ENCODE results near the gene TCF4. TPM values are rescaled to one million over a fixed set of nuclear protein-coding genes. Genes with fewer than 3 reads are reported as not detected.

TCF4 gene
- total RNA-seq, 1 experiment from 2014 or later = 0.42 TPM

GRCh38 chr18:55339990-55340389 is 248.0 kb downstream of the TCF4 start (continued):
- no peak for TF ChIP-seq ELF1 (IDR thresholded peaks at IDR 0.05; ENCODE audit: borderline replicate concordance, low read depth)

- Histone ChIP-seq H3K4me3 (replicated peaks in 1 of 2; ENCODE audit: low read depth in 1 of 2, low read length in 2 of 2) (no peak overlapping the region), H2AFZ (ENCODE audit: low read depth, low read length, poor library complexity, severe bottlenecking) (no peak overlapping the region), H3K9me2 (ENCODE audit: insufficient read depth) (no peaks in the 10 kb centered on the region), H3K36me3 (ENCODE audit: control insufficient read depth in 1 of 2, insufficient read depth in 2 of 2, low read length in 2 of 2) (no peaks in the 10 kb centered on the region), H3K27me3 (ENCODE audit: insufficient read depth, low read length) (peaks cover 3% of the 10 kb centered on the region; the same call in 1 of the 2 replicates), H3K79me2 (ENCODE audit: insufficient read depth, low read length) (no peaks in the 10 kb centered on the region), H4K20me1 (ENCODE audit: insufficient read depth) (no peaks in the 10 kb centered on the region), H3K9me3 (ENCODE audit: control insufficient read depth in 1 of 2, insufficient read depth in 1 of 2, low read depth in 1 of 2, low read length in 2 of 2) (no peaks in the 10 kb centered on the region), H3K4me2 (ENCODE audit: low read length) (no peak overlapping the region), H3K27ac (ENCODE audit: low read depth, low read length) (no peak overlapping the region), H3K4me1 (ENCODE audit: control insufficient read depth in 1 of 2, insufficient read depth in 2 of 2, low read length in 2 of 2) (no peaks in the 10 kb centered on the region), H3K9ac (ENCODE audit: low read length) (no peak overlapping the region)
- intact Hi-C loops (cut with micrococcal nuclease) = no loop called here
- no TSS peak for BruUV-seq (replicated peaks)
- TF ChIP-seq CTCF (IDR thresholded peaks at IDR 0.05 in 2 of 3, conservative IDR thresholded peaks at IDR 0.05 in 1 of 3; ENCODE audit: borderline replicate concordance in 1 of 3, insufficient read depth in 1 of 3, low read depth in 2 of 3, low read length in 2 of 3) (0 out of 6 replicates have a peak, but pooled peaks of 1 of the 3 experiments have one; percentile 7), SIN3A (IDR thresholded peaks at IDR 0.05; ENCODE audit: low read depth) (no peak), REST (IDR thresholded peaks at IDR 0.05; ENCODE audit: low read depth) (no peak), MAX (IDR thresholded peaks at IDR 0.05) (no peak), CBX3 (IDR thresholded peaks at IDR 0.05; ENCODE audit: low read depth) (no peak), FOSL1 (IDR thresholded peaks at IDR 0.05; ENCODE audit: low read depth) (no peak)
- CTCF ChIA-PET = no interaction called here
- RAD21 ChIA-PET (ENCODE audit: low non-redundant PET in 1 of 2, low total read pairs in 2 of 2, uncharacterized antibody in 2 of 2, unreplicated experiment in 2 of 2) = no interaction called here
- POLR2A ChIA-PET = no interaction called here
- ATAC-seq (no peak), DNase-seq (ENCODE audit: low read depth, low spot score) (no peak)
Measured at GRCh38 chr18:55338978-55339650, 248.9 kb downstream of the TCF4 start.
